Panc1 (cell line): ENCODE data around the gene MAD1L1.

Experiments used
- POLR2AphosphoS5 ChIP-seq: IDR thresholded peaks from 2 replicates; pipeline ENCODE4 v1.6.1; 2012; ENCODE audit warnings: mild to moderate bottlenecking, low read depth, low read length, moderate library complexity
- SIN3A ChIP-seq: IDR thresholded peaks from 2 replicates; pipeline ENCODE4 v1.6.1; 2012; ENCODE audit warnings: low read depth, mild to moderate bottlenecking, low read length, moderate library complexity, borderline replicate concordance; ENCODE audit not compliant: insufficient read depth
- TCF7L2 ChIP-seq: IDR thresholded peaks from 2 replicates; pipeline ENCODE4 v1.6.1; 2011; ENCODE audit warnings: mild to moderate bottlenecking, low read depth, low read length, inconsistent platforms
- TF ChIP-seq, protein P1 (sequence below): fragments of 450-650 bp; IDR thresholded peaks from 2 replicates; pipeline ENCODE4 v1.5.1; 2017; ENCODE audit warnings: mild to moderate bottlenecking
- TF ChIP-seq, protein P2 (sequence below), 2 experiments: IDR thresholded peaks; 2 replicates each; pipeline ENCODE4 v1.6.1; 2011 to 2012; ENCODE audit warnings: low read depth in 2 of 2, control low read depth in 1 of 2, low read length in 1 of 2, mild to moderate bottlenecking in 1 of 2, moderate library complexity in 1 of 2; ENCODE audit not compliant: insufficient read depth in 1 of 2

DNA sequence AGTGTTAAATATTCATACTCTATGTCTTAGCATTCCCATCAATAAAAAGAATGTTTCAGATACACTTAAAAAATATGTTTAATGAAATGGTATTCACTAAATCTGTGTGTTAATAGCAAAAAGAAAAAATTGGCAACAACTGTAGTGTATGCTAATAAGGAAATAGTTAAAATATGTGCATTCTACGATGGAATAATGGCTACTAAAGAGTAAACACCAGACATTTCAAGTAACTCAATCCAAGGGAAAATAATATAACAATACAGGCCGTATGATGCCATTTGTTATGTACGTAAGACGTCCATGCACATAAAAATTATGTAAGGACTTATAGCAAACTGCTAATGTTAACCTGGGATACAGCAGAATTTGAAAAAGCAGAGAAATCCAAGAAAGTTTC is 46.6 kb downstream of the MAD1L1 start:
- no peak for TF ChIP-seq POLR2AphosphoS5
- TF ChIP-seq, protein P1, sequence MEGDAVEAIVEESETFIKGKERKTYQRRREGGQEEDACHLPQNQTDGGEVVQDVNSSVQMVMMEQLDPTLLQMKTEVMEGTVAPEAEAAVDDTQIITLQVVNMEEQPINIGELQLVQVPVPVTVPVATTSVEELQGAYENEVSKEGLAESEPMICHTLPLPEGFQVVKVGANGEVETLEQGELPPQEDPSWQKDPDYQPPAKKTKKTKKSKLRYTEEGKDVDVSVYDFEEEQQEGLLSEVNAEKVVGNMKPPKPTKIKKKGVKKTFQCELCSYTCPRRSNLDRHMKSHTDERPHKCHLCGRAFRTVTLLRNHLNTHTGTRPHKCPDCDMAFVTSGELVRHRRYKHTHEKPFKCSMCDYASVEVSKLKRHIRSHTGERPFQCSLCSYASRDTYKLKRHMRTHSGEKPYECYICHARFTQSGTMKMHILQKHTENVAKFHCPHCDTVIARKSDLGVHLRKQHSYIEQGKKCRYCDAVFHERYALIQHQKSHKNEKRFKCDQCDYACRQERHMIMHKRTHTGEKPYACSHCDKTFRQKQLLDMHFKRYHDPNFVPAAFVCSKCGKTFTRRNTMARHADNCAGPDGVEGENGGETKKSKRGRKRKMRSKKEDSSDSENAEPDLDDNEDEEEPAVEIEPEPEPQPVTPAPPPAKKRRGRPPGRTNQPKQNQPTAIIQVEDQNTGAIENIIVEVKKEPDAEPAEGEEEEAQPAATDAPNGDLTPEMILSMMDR = no peak
- TF ChIP-seq TCF7L2 = no peak
- TF ChIP-seq, protein P2, sequence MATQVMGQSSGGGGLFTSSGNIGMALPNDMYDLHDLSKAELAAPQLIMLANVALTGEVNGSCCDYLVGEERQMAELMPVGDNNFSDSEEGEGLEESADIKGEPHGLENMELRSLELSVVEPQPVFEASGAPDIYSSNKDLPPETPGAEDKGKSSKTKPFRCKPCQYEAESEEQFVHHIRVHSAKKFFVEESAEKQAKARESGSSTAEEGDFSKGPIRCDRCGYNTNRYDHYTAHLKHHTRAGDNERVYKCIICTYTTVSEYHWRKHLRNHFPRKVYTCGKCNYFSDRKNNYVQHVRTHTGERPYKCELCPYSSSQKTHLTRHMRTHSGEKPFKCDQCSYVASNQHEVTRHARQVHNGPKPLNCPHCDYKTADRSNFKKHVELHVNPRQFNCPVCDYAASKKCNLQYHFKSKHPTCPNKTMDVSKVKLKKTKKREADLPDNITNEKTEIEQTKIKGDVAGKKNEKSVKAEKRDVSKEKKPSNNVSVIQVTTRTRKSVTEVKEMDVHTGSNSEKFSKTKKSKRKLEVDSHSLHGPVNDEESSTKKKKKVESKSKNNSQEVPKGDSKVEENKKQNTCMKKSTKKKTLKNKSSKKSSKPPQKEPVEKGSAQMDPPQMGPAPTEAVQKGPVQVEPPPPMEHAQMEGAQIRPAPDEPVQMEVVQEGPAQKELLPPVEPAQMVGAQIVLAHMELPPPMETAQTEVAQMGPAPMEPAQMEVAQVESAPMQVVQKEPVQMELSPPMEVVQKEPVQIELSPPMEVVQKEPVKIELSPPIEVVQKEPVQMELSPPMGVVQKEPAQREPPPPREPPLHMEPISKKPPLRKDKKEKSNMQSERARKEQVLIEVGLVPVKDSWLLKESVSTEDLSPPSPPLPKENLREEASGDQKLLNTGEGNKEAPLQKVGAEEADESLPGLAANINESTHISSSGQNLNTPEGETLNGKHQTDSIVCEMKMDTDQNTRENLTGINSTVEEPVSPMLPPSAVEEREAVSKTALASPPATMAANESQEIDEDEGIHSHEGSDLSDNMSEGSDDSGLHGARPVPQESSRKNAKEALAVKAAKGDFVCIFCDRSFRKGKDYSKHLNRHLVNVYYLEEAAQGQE (IDR thresholded peaks at IDR 0.05; ENCODE audit: insufficient read depth in 1 of 2, low read depth in 2 of 2, low read length in 1 of 2) = no peak
- no peak for TF ChIP-seq SIN3A
